Hepatocyte (in vitro differentiated cells): Measurements from ENCODE around the gene GPC3. TPM values are rescaled to one million over a fixed set of nuclear protein-coding genes. Genes with fewer than 3 reads are reported as not detected.
"Not testable (repeated sequence)": the region's sequence is repeated elsewhere in the genome, so short reads cannot be mapped to it uniquely, and the experiment has no call there.

Source experiments
- DNase-seq: peaks from one replicate; pipeline ENCODE4 v3.0.0-alpha.2; 2016; ENCODE audit warnings: low spot score
- H2AFZ ChIP-seq: fragments of 200-600 bp; sonication (generic); 2 replicates; pipeline ENCODE4 v1.6.0; 2016; ENCODE audit warnings: antibody characterized with exemption, mild to moderate bottlenecking
- H3K27ac ChIP-seq: fragments of 200-600 bp; sonication (generic); 2 replicates; pipeline ENCODE4 v1.5.1; 2016; ENCODE audit warnings: mild to moderate bottlenecking
- H3K27me3 ChIP-seq: fragments of 200-600 bp; sonication (generic); 2 replicates; pipeline ENCODE4 v1.6.1; 2016
- H3K36me3 ChIP-seq: fragments of 200-600 bp; sonication (generic); replicated peaks from 2 replicates; pipeline ENCODE4 v1.5.1; 2016; ENCODE audit warnings: low read depth; ENCODE audit not compliant: insufficient read depth
- H3K4me1 ChIP-seq: fragments of 200-600 bp; sonication (generic); 2 replicates; pipeline ENCODE4 v1.5.1; 2016; ENCODE audit warnings: mild to moderate bottlenecking, moderate library complexity; ENCODE audit not compliant: insufficient read depth
- H3K4me2 ChIP-seq: fragments of 200-600 bp; sonication (generic); 2 replicates; pipeline ENCODE4 v1.6.0; 2016
- H3K4me3 ChIP-seq: fragments of 200-600 bp; sonication (generic); 2 replicates; pipeline ENCODE4 v1.5.1; 2016; ENCODE audit warnings: mild to moderate bottlenecking
- H3K79me2 ChIP-seq: fragments of 200-600 bp; sonication (generic); 2 replicates; pipeline ENCODE4 v1.6.0; 2017; ENCODE audit warnings: mild to moderate bottlenecking
- H3K9me2 ChIP-seq: fragments of 200-600 bp; sonication (generic); replicated peaks from 2 replicates; pipeline ENCODE4 v1.6.0; 2017; ENCODE audit warnings: mild to moderate bottlenecking; ENCODE audit not compliant: insufficient read depth
- H3K9me3 ChIP-seq: fragments of 200-600 bp; sonication (generic); 2 replicates; pipeline ENCODE4 v1.5.1; 2016; ENCODE audit warnings: low read depth, mild to moderate bottlenecking
- H4K20me1 ChIP-seq: fragments of 200-600 bp; sonication (generic); 2 replicates; pipeline ENCODE4 v1.6.0; 2016; ENCODE audit warnings: mild to moderate bottlenecking; ENCODE audit not compliant: insufficient read depth, poor library complexity, severe bottlenecking
- EZH2 ChIP-seq: fragments of 200-600 bp; sonication (generic); IDR thresholded peaks from 2 replicates; pipeline ENCODE4 v1.6.1; 2016; ENCODE audit warnings: antibody characterized with exemption, mild to moderate bottlenecking, borderline replicate concordance
- EZH2phosphoT487 ChIP-seq: fragments of 200-600 bp; sonication (generic); IDR thresholded peaks from one replicate; pipeline ENCODE4 v1.6.1; 2018; ENCODE audit warnings: antibody characterized with exemption, mild to moderate bottlenecking, low read depth, moderate library complexity; ENCODE audit not compliant: unreplicated experiment, severe bottlenecking
- WGBS: methylation state at CpG from one replicate; pipeline ENCODE4 v1.1.6; 2016; ENCODE audit warnings: low lambda C conversion rate; ENCODE audit errors: missing lambda C conversion rate; 5-methylcytosine and 5-hydroxymethylcytosine counted together
- polyA plus RNA-seq: library from polyadenylated mRNA; unstranded; fragments of >200 nt; fragmentation: Nextera tagmentation; extraction: Ambion mirVana; gene quantifications from 2 replicates; pipeline ENCODE4 v1.2.1, GENCODE V29; 2016
- total RNA-seq: library from RNA; depleted of rRNA; stranded (reverse); fragments of >200 nt; gene quantifications from 2 replicates; pipeline ENCODE4 v1.2.3, GENCODE V29; 2014
- TF ChIP-seq, protein P1 (sequence below): fragments of 200-600 bp; sonication (generic); IDR thresholded peaks from 2 replicates; pipeline ENCODE4 v1.5.1; 2016; ENCODE audit warnings: antibody characterized with exemption, mild to moderate bottlenecking; ENCODE audit not compliant: poor library complexity

The GPC3 gene
- total and polyA plus RNA-seq, 2 experiments from 2014 or later, result 789 to 860 TPM

- H3K27ac ChIP-seq, result no peak overlapping the region
- 69% methylated on average over 6 of the region's 6 CpGs for whole genome bisulfite sequencing
- no peaks in the 10 kb centered on the region for H4K20me1 ChIP-seq
- H3K9me2 ChIP-seq, result no peaks in the 10 kb centered on the region
- no peak overlapping the region for H2AFZ ChIP-seq
- no peaks in the 10 kb centered on the region for H3K4me1 ChIP-seq
- H3K4me3 ChIP-seq, result no peak overlapping the region
- no peaks in the 10 kb centered on the region for H3K36me3 ChIP-seq
- no peak overlapping the region for H3K4me2 ChIP-seq
- no peak for DNase-seq
- H3K79me2 ChIP-seq, result no peaks in the 10 kb centered on the region
- no peaks in the 10 kb centered on the region for H3K9me3 ChIP-seq
- H3K27me3 ChIP-seq, result no peaks in the 10 kb centered on the region
- TF ChIP-seq EZH2phosphoT487 (no peak), EZH2 (no peak)
- TF ChIP-seq, protein P1, sequence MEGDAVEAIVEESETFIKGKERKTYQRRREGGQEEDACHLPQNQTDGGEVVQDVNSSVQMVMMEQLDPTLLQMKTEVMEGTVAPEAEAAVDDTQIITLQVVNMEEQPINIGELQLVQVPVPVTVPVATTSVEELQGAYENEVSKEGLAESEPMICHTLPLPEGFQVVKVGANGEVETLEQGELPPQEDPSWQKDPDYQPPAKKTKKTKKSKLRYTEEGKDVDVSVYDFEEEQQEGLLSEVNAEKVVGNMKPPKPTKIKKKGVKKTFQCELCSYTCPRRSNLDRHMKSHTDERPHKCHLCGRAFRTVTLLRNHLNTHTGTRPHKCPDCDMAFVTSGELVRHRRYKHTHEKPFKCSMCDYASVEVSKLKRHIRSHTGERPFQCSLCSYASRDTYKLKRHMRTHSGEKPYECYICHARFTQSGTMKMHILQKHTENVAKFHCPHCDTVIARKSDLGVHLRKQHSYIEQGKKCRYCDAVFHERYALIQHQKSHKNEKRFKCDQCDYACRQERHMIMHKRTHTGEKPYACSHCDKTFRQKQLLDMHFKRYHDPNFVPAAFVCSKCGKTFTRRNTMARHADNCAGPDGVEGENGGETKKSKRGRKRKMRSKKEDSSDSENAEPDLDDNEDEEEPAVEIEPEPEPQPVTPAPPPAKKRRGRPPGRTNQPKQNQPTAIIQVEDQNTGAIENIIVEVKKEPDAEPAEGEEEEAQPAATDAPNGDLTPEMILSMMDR, result no peak
These were observed 214.2 kb downstream of the GPC3 start for GRCh38 chrX:133771086-133771646.

GRCh38 chrX:133762976-133763548 is 222.3 kb downstream of the GPC3 start:
- H3K79me2 ChIP-seq, H3K36me3 ChIP-seq, H3K9me2 ChIP-seq, H4K20me1 ChIP-seq, H3K4me2 ChIP-seq, H2AFZ ChIP-seq, DNase-seq, H3K4me3 ChIP-seq, H3K9me3 ChIP-seq, H3K4me1 ChIP-seq, H3K27me3 ChIP-seq, H3K27ac ChIP-seq: not testable (repeated sequence)
- WGBS, result 73% methylated on average over 7 of the region's 7 CpGs

- H4K20me1 ChIP-seq, result no peaks in the 10 kb centered on the region
- H3K9me2 ChIP-seq, result no peaks in the 10 kb centered on the region
- no peaks in the 10 kb centered on the region for H3K4me1 ChIP-seq
- no peak overlapping the region for H3K4me3 ChIP-seq
- DNase-seq, result no peak
- H3K36me3 ChIP-seq, result no peaks in the 10 kb centered on the region
- H3K27me3 ChIP-seq, result no peaks in the 10 kb centered on the region
- H3K9me3 ChIP-seq, result no peaks in the 10 kb centered on the region
- no peak overlapping the region for H2AFZ ChIP-seq
- H3K27ac ChIP-seq, result no peak overlapping the region
- H3K79me2 ChIP-seq, result peaks cover 2% of the 10 kb centered on the region
- TF ChIP-seq EZH2 (no peak), EZH2phosphoT487 (no peak)
- TF ChIP-seq, protein P1, result no peak
- H3K4me2 ChIP-seq, result no peak overlapping the region
- 49% methylated on average over 2 of the region's 2 CpGs for WGBS
These were observed 230.7 kb downstream of the GPC3 start for GRCh38 chrX:133754657-133755056.

DNA sequence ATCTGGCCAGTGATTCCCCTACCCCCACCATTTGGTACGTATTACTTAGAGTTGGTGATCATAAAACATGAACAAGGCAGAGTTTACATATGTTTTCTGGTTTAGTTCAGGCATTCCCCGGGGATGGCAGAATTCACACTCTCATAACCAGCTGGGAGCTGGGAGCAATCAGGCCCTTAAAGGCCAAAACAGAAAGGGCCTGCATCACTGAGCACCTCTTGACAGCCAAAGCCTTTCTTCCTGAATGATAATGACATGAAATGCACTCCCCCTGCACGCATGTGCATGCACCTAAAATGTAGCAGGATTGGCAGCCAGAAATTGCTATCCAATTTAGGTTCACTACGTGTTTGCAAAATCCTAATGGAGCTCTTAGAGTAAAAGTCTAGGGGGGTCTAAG is 235.4 kb downstream of the GPC3 start:
- Histone ChIP-seq H3K27ac (no peak overlapping the region), H3K4me2 (no peak overlapping the region), H2AFZ (no peak overlapping the region), H4K20me1 (no peaks in the 10 kb centered on the region), H3K9me3 (no peaks in the 10 kb centered on the region), H3K4me1 (no peaks in the 10 kb centered on the region), H3K4me3 (no peak overlapping the region), H3K36me3 (no peaks in the 10 kb centered on the region), H3K79me2 (peaks cover 6% of the 10 kb centered on the region), H3K9me2 (no peaks in the 10 kb centered on the region), H3K27me3 (no peaks in the 10 kb centered on the region)
- 49% methylated on average over 4 of the region's 4 CpGs for WGBS
- DNase-seq, result no peak
- TF ChIP-seq EZH2phosphoT487 (no peak), EZH2 (no peak)
- TF ChIP-seq, protein P1, result no peak
